ENCODE measurements around the gene DMXL2. TPM values are rescaled to one million over a fixed set of nuclear protein-coding genes. Genes with fewer than 3 reads are reported as not detected.

DMXL2 gene
- total and polyA plus RNA-seq, 9 of the 15 experiments (the other 6 are each of a cell fraction or from before 2014, with no cell fraction given), result 9.3 to 57.7 (median 30.7) TPM

- TF ChIP-seq ZNF518B (CRISPR knock-in tag; IDR thresholded peaks at IDR 0.05) (no peak), RHOXF2B (CRISPR knock-in tag; conservative IDR thresholded peaks at IDR 0.05) (no peak), KLF6 (CRISPR knock-in tag; IDR thresholded peaks at IDR 0.05; ENCODE audit: borderline replicate concordance) (no peak), TEAD4 (IDR thresholded peaks at IDR 0.05; ENCODE audit: low read length) (peak; percentile 66), TEAD4 (CRISPR knock-in tag; IDR thresholded peaks at IDR 0.05; ENCODE audit: borderline replicate concordance) (no peak), ZNF239 (CRISPR knock-in tag; IDR thresholded peaks at IDR 0.05) (no peak), TOE1 (IDR thresholded peaks at IDR 0.05; ENCODE audit: borderline replicate concordance) (no peak), TOE1 (CRISPR knock-in tag; IDR thresholded peaks at IDR 0.05; ENCODE audit: borderline replicate concordance, low read depth) (no peak), ZNF740 (CRISPR knock-in tag; IDR thresholded peaks at IDR 0.05) (no peak), ZNF740 (tag; IDR thresholded peaks at IDR 0.05) (no peak), ZNF280B (CRISPR knock-in tag; IDR thresholded peaks at IDR 0.05) (no peak), XRCC4 (IDR thresholded peaks at IDR 0.05; ENCODE audit: extremely low read depth, insufficient read depth, insufficient read length) (no peak), ZNF263 (CRISPR knock-in tag; IDR thresholded peaks at IDR 0.05; ENCODE audit: borderline replicate concordance) (no peak), MECOM (CRISPR knock-in tag; IDR thresholded peaks at IDR 0.05) (peak; percentile 59; the same call in 1 of the 2 replicates), CBFA2T3 (IDR thresholded peaks at IDR 0.05) (peak; percentile 53; the same call in 1 of the 2 replicates), CBX2 (IDR thresholded peaks at IDR 0.05; ENCODE audit: insufficient read depth, low read length, poor library complexity, severe bottlenecking) (no peak), TAL1 (IDR thresholded peaks at IDR 0.05) (peak; percentile 55), ATF1 (CRISPR knock-in tag; IDR thresholded peaks at IDR 0.05) (no peak), ATF1 (tag; IDR thresholded peaks at IDR 0.05) (no peak), NFRKB (IDR thresholded peaks at IDR 0.05; ENCODE audit: low read depth) (peak; percentile 22; the same call in 1 of the 2 replicates), E4F1 (CRISPR knock-in tag; IDR thresholded peaks at IDR 0.05; ENCODE audit: borderline replicate concordance) (no peak)
Measured at GRCh38 chr15:51577636-51578304, 44.8 kb downstream of the DMXL2 start (continued).
